ENCODE data around the gene AKAP8.
"Not testable (repeated sequence)": the region's sequence is repeated elsewhere in the genome, so short reads cannot be mapped to it uniquely, and the experiment has no call there.

Gene AKAP8

DNA sequence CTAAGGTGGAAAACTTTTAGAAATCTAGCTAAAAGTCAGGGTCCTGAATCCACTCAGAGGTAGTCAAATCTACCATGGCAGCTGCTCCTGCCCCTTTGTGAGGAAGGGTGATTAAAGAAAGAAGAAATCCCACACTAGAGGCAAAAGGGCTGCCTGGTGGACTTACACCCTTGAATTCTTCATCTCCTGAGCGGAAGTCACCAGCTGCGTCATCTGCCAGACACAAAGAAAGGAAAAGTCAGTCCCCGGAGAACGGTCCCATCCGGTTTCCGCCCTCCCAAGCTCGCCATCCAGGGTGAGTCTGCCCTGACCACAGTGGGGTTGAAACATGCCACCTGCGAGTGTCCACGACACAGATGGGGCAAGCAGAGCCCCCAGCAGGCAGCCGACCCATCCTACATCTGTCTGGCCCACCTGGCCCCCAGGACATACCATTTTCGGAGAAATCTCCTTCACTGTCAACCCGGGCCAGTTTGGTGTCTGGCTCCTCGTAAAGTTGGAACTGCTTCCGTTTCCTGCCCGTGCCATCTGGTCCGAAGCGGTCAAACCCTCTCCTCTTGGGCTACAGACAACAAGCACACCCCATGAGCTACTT is 7.7 kb downstream of the AKAP8 start:
- DNase-seq, result no peak

- DNase-seq, result no peak
Measured at GRCh38 chr19:15371119-15371518, 8.5 kb downstream of the AKAP8 start.

GRCh38 chr19:15369594-15369891 is 10.0 kb downstream of the AKAP8 start:
- DNase-seq, result no peak

DNA sequence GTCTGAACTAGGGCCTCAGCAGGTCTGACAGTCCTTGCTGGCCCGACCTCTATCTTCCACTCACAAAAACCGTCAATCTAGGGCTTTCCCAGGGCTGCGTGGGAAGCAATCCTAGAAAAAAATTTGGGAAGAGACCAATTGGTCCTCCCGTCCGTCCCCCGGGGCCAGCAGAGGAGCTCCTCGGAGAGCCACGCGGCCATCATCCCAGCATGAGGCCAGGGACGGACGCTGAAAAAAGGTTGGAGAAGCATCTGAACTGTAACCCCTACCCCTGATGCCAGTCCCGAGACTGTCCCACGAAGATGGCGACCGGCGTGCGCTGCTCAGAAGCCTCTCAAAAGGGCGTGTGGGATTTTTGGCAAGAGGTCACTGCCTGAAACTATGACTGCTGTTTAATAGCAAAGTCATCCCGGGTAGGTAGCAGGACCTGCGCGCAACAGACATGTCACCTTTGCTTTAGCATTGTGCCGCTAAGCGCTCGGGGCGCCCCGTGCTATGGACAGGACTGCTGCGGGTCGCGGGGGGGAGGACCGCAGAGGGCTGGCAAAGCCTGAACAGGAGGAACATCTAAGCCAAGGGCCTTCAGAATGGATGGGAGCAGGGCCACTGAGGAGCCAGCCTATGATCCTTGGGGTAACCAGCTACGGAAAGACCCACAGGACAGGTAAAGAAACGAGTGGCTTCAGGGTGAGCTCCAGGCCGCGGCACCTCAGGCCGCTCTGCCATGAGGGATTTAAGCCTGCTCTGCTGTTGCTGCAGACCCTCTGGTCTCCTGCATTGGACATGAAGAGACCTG is 10.6 kb downstream of the AKAP8 start:
- no peak for DNase-seq

- DNase-seq, result no peak
Measured at GRCh38 chr19:15368051-15368632, 11.4 kb downstream of the AKAP8 start.

GRCh38 chr19:15367439-15367838 is 12.1 kb downstream of the AKAP8 start:
- DNase-seq, result no peak

DNA sequence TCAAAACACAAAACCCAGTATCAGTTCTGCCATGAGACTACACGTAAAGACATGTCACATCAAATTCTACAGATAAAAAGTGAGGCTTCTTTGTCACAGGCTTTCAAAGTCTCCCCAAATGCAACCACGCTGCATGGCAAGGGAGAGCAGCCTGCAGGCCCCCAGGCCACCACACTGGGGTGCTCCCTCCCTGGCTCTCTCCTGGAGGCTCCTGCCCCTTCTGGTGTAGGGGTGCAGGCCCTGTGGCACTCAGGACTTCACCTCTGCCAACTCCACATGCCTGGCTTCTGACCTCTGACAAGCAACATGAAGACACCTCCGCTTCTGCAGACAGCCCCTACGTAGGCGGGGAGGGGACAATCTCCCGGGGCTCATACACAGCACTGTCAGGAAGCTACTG is 14.3 kb downstream of the AKAP8 start:
- no peak for DNase-seq

- not testable (repeated sequence) for DNase-seq
Measured at GRCh38 chr19:15363791-15364190, 15.8 kb downstream of the AKAP8 start.

- not testable (repeated sequence) for DNase-seq
Measured at GRCh38 chr19:15363048-15363447, 16.5 kb downstream of the AKAP8 start.

- DNase-seq, result not testable (repeated sequence)
Measured at GRCh38 chr19:15360015-15360414, 19.6 kb downstream of the AKAP8 start.

DNA sequence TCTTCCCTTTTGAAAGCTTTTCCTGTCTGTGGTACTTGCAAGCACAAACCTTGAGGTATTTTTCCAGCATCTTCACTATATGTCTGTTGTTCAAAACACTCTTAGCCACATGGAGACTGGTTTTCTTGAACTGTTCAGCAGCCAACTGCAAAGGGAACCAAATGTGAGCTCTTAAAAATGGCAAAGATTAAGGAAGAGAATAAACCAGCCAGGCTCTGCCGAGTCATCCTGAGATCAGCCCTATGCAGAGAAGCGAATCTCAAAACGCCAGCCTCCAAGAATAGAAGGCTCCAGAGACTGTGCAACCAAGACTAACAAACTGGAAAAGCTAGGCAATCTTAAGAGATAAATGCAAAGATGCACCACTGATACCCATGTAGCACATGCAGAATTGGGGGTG is 20.7 kb downstream of the AKAP8 start:
- DNase-seq, result no peak

GRCh38 chr19:15357906-15358305 is 21.7 kb downstream of the AKAP8 start:
- no peak for DNase-seq

GRCh38 chr19:15354566-15355296 is 24.9 kb downstream of the AKAP8 start:
- no peak for DNase-seq

DNA sequence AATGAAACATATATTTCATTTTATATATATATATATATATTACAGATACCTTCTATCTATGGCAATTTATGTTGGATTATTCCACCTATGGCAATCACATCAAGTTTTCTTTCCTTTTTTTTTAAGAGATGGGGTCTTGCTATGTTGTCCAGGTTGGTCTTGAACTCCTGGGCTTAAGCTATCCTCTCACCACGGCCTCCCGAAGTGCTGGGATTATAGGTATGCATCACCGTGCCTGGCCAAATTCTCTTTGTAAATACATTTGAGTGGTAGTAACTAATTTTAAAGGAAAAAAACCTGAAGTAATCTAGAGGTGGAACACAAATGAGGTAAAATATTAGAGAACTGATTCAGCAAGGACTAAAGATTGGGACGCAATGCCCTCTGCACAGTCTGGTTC is 25.7 kb downstream of the AKAP8 start:
- no peak for DNase-seq

- DNase-seq, result not testable (repeated sequence)
Measured at GRCh38 chr19:15352535-15352934, 27.1 kb downstream of the AKAP8 start.

GRCh38 chr19:15341328-15341727 is 38.3 kb downstream of the AKAP8 start:
- not testable (repeated sequence) for DNase-seq

DNA sequence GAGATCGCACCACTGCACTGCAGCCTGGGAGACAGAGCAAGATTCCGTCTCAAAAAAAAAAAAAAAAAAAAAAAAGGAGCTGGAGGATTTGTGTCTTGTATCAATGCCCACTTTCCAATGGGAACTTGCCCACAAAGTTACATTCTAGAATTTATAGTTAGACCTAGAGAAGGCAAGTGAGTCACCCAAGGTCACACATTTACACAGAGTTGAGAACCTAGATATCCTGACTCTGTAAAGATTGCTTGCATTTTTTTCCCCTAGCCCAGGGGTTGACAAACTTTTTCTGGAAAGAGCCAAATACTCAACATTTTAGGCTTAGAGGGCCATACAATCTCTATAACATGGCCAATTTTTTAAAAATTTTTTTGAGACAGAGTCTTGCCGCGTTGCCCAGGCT is 39.5 kb downstream of the AKAP8 start:
- no peak for DNase-seq

GRCh38 chr19:15337202-15337601 is 42.4 kb downstream of the AKAP8 start:
- DNase-seq, result no peak

- DNase-seq, result not testable (repeated sequence)
Measured at GRCh38 chr19:15335992-15336391, 43.6 kb downstream of the AKAP8 start.

DNA sequence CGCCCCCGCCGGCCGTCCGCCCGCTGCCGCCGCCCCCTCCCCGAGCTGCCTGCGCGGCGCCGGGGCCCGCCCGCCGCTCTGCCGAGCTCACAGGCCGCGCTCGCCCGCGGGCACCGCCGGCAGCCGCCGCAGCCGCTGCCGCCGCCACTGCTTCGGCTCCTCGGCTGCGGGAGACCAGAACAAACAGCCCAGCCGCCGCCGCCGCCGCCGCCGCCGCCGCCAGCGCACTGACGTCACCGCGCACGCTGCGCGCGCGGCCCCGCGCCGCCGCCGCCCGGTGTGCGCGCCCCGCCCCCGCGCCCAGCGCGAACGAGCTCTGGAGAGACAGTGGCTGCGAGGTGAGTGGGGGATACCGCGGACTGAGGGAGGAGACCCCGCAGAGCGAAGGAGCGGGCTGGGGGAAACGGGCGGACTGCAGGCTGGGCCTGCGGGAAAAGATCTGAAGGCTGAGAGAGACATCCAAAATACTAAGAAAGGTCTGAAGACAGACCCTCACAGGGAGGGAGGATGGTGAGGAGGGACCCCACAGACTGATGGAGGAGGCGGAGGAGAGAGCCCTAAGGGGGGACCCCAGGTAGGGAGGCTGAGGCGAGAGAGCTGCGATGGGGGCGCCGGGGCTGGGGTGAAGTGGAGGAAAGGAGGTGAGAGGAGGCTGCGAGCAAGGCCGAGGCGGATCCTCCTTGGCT is 47.1 kb downstream of the AKAP8 start, which contains the start of gene BRD4:
Gene BRD4 (minus strand): TSS at position 229 of the 686 bp plus-strand sequence. CDS start 59,440 bp downstream, outside the sequence.
- no peak for DNase-seq

GRCh38 chr19:15331419-15332310 is 47.9 kb downstream of the AKAP8 start:
- no peak for DNase-seq

Measured in NCI-H2029 treated with DMSO at 0.1 percent for 48 hours (cell line).